ENCODE measurements around the gene SUGCT.

The SUGCT gene

GRCh38 chr7:40701836-40702551 lies 567.2 kb downstream of the SUGCT start:
- no peak for TF ChIP-seq CTCF (IDR thresholded peaks at IDR 0.05; ENCODE audit: low read depth, low read length)
- H3K27ac ChIP-seq: no peak overlapping the region
- no peaks in the 10 kb centered on the region for H3K9me3 ChIP-seq (ENCODE audit: severe bottlenecking)
- no peaks in the 10 kb centered on the region for H3K27me3 ChIP-seq (ENCODE audit: insufficient read depth, low read depth, severe bottlenecking)
- DNase-seq: no peak
- no peak overlapping the region for H3K4me3 ChIP-seq (ENCODE audit: low read depth, low read length)
- no peaks in the 10 kb centered on the region for H3K36me3 ChIP-seq

- peak; percentile 49 for TF ChIP-seq CTCF (IDR thresholded peaks at IDR 0.05; ENCODE audit: low read depth, low read length)
- H3K4me3 ChIP-seq (ENCODE audit: low read depth, low read length): no peak overlapping the region
- no peaks in the 10 kb centered on the region for H3K27me3 ChIP-seq (ENCODE audit: insufficient read depth, low read depth, severe bottlenecking)
- no peak overlapping the region for H3K27ac ChIP-seq
- peak; percentile 49 for DNase-seq
- no peaks in the 10 kb centered on the region for H3K9me3 ChIP-seq (ENCODE audit: severe bottlenecking)
- no peaks in the 10 kb centered on the region for H3K36me3 ChIP-seq
Measured at GRCh38 chr7:40704172-40704571, 569.4 kb downstream of the SUGCT start.

- Histone ChIP-seq H3K36me3 (no peaks in the 10 kb centered on the region), H3K9me3 (ENCODE audit: severe bottlenecking) (no peaks in the 10 kb centered on the region), H3K27ac (no peak overlapping the region), H3K4me3 (ENCODE audit: low read depth, low read length) (no peak overlapping the region), H3K27me3 (ENCODE audit: insufficient read depth, low read depth, severe bottlenecking) (no peaks in the 10 kb centered on the region)
- no peak for TF ChIP-seq CTCF (IDR thresholded peaks at IDR 0.05; ENCODE audit: low read depth, low read length)
- no peak for DNase-seq
Measured at GRCh38 chr7:40706829-40707228, 572.0 kb downstream of the SUGCT start.

- Histone ChIP-seq H3K4me3 (ENCODE audit: low read depth, low read length) (no peak overlapping the region), H3K36me3 (no peaks in the 10 kb centered on the region), H3K9me3 (ENCODE audit: severe bottlenecking) (no peaks in the 10 kb centered on the region), H3K27me3 (ENCODE audit: insufficient read depth, low read depth, severe bottlenecking) (no peaks in the 10 kb centered on the region), H3K27ac (no peak overlapping the region)
- DNase-seq: no peak
- TF ChIP-seq CTCF (IDR thresholded peaks at IDR 0.05; ENCODE audit: low read depth, low read length): no peak
Measured at GRCh38 chr7:40709062-40709964, 574.5 kb downstream of the SUGCT start.

GRCh38 chr7:40711706-40712105 lies 576.9 kb downstream of the SUGCT start:
- Histone ChIP-seq H3K4me3 (ENCODE audit: low read depth, low read length) (no peak overlapping the region), H3K36me3 (no peaks in the 10 kb centered on the region), H3K9me3 (ENCODE audit: severe bottlenecking) (no peaks in the 10 kb centered on the region), H3K27me3 (ENCODE audit: insufficient read depth, low read depth, severe bottlenecking) (no peaks in the 10 kb centered on the region), H3K27ac (no peak overlapping the region)
- no peak for TF ChIP-seq CTCF (IDR thresholded peaks at IDR 0.05; ENCODE audit: low read depth, low read length)
- no peak for DNase-seq

Measured in WERI-Rb-1 (cell line).